ENCODE measurements around the gene CHST12. TPM values are rescaled to one million over a fixed set of nuclear protein-coding genes. Genes with fewer than 3 reads are reported as not detected.

CHST12 gene
- total RNA-seq, 2 experiments from 2014 or later: 3.9 to 43.4 TPM

GRCh38 chr7:2444476-2444875 lies 41.1 kb downstream of the CHST12 start:
- no TSS peak for BruUV-seq (replicated peaks)
- Histone ChIP-seq H4K20me1 (ENCODE audit: insufficient read depth, low read length) (no peaks in the 10 kb centered on the region; the same call in 1 of the 2 replicates), H3K36me3 (ENCODE audit: insufficient read depth, low read length) (no peaks in the 10 kb centered on the region), H3K79me2 (ENCODE audit: insufficient read depth, low read depth, low read length) (no peaks in the 10 kb centered on the region), H3K4me1 (ENCODE audit: insufficient read depth, low read length, poor library complexity, severe bottlenecking) (no peaks in the 10 kb centered on the region), H2AFZ (ENCODE audit: low read length) (no peak overlapping the region), H3K27ac (ENCODE audit: low read depth, low read length, poor library complexity, severe bottlenecking) (no peak overlapping the region), H3K4me2 (ENCODE audit: low read length) (no peak overlapping the region), H3K4me3 (ENCODE audit: low read depth, low read length, poor library complexity, severe bottlenecking) (no peak overlapping the region), H3K9me3 (ENCODE audit: low read length) (no peaks in the 10 kb centered on the region), H3K9me2 (ENCODE audit: insufficient read depth, low read length) (no peaks in the 10 kb centered on the region)
- POLR2A ChIA-PET: no interaction called here
- intact Hi-C loops (cut with micrococcal nuclease; ENCODE audit: unreplicated experiment): no loop called here
- TF ChIP-seq, protein P1, sequence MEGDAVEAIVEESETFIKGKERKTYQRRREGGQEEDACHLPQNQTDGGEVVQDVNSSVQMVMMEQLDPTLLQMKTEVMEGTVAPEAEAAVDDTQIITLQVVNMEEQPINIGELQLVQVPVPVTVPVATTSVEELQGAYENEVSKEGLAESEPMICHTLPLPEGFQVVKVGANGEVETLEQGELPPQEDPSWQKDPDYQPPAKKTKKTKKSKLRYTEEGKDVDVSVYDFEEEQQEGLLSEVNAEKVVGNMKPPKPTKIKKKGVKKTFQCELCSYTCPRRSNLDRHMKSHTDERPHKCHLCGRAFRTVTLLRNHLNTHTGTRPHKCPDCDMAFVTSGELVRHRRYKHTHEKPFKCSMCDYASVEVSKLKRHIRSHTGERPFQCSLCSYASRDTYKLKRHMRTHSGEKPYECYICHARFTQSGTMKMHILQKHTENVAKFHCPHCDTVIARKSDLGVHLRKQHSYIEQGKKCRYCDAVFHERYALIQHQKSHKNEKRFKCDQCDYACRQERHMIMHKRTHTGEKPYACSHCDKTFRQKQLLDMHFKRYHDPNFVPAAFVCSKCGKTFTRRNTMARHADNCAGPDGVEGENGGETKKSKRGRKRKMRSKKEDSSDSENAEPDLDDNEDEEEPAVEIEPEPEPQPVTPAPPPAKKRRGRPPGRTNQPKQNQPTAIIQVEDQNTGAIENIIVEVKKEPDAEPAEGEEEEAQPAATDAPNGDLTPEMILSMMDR (conservative IDR thresholded peaks at IDR 0.05; ENCODE audit: low read length): no peak
- TF ChIP-seq EZH2phosphoT487 (IDR thresholded peaks at IDR 0.05; ENCODE audit: borderline replicate concordance, low read depth, low read length): no peak
- no peak for DNase-seq (ENCODE audit: low spot score)
- CTCF ChIA-PET (ENCODE audit: unreplicated experiment): no interaction called here

- Histone ChIP-seq H2AFZ (ENCODE audit: low read length) (no peak overlapping the region), H3K4me2 (ENCODE audit: low read length) (no peak overlapping the region), H3K9me2 (ENCODE audit: insufficient read depth, low read length) (no peaks in the 10 kb centered on the region), H3K36me3 (ENCODE audit: insufficient read depth, low read length) (no peaks in the 10 kb centered on the region), H3K4me3 (ENCODE audit: low read depth, low read length, poor library complexity, severe bottlenecking) (no peak overlapping the region), H3K27ac (ENCODE audit: low read depth, low read length, poor library complexity, severe bottlenecking) (no peak overlapping the region), H4K20me1 (ENCODE audit: insufficient read depth, low read length) (no peaks in the 10 kb centered on the region; the same call in 1 of the 2 replicates), H3K79me2 (ENCODE audit: insufficient read depth, low read depth, low read length) (no peaks in the 10 kb centered on the region), H3K9me3 (ENCODE audit: low read length) (no peaks in the 10 kb centered on the region), H3K4me1 (ENCODE audit: insufficient read depth, low read length, poor library complexity, severe bottlenecking) (no peaks in the 10 kb centered on the region)
- DNase-seq (ENCODE audit: low spot score): no peak
- ChIA-PET POLR2A (interaction anchor here (0.6 kb wide), 1 partner anchor 14 kb away, joined by 3 read pairs; no protein-coding TSS in a partner anchor), CTCF (ENCODE audit: unreplicated experiment) (interaction anchor here (0.6 kb wide), 1 partner anchor 725 kb away, joined by 3 read pairs; no protein-coding TSS in a partner anchor)
- intact Hi-C loops (cut with micrococcal nuclease; ENCODE audit: unreplicated experiment): no loop called here
- no peak for TF ChIP-seq EZH2phosphoT487 (IDR thresholded peaks at IDR 0.05; ENCODE audit: borderline replicate concordance, low read depth, low read length)
- TF ChIP-seq, protein P1 (conservative IDR thresholded peaks at IDR 0.05; ENCODE audit: low read length): no peak
- no TSS peak for BruUV-seq (replicated peaks)
Measured at GRCh38 chr7:2445047-2445446, 41.6 kb downstream of the CHST12 start.

DNA sequence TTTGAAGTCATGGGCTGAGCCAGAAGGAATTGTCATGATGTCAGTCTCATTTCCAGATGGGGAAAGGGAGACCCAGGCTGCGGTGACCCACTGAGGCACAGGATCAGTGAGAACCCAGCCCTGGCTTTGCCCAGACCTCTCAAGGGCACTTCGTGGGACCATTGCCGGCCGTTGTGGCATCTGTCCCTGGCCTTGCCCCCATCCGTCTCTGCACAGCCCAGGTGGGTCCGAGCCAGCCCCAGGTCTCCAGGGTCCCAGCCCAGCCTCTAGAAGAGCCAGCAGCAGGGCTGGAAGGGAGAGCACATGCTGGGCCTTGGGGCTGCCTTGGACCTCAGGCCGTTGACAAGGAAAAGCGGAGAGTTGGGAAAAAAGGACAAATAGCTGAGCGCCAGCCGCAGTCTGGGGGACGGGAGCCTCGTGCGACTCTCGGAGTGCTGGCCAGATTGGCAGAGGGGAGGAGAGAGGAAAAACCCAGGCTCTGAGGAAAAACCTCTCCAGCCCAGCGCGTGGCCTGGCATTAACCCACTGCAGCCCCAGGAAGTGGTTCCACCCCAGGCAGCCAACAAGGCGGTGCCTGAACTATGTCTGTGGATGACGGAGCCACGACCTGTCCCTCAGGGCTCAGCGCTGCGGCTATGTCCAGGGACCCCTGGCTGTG lies 42.6 kb downstream of the CHST12 start:
- DNase-seq (ENCODE audit: low spot score): no peak
- Histone ChIP-seq H3K4me3 (ENCODE audit: low read depth, low read length, poor library complexity, severe bottlenecking) (no peak overlapping the region), H3K27ac (ENCODE audit: low read depth, low read length, poor library complexity, severe bottlenecking) (no peak overlapping the region), H3K36me3 (ENCODE audit: insufficient read depth, low read length) (no peaks in the 10 kb centered on the region), H3K9me3 (ENCODE audit: low read length) (no peaks in the 10 kb centered on the region), H3K4me1 (ENCODE audit: insufficient read depth, low read length, poor library complexity, severe bottlenecking) (no peaks in the 10 kb centered on the region), H3K79me2 (ENCODE audit: insufficient read depth, low read depth, low read length) (no peaks in the 10 kb centered on the region), H3K9me2 (ENCODE audit: insufficient read depth, low read length) (no peaks in the 10 kb centered on the region), H2AFZ (ENCODE audit: low read length) (no peak overlapping the region), H4K20me1 (ENCODE audit: insufficient read depth, low read length) (no peaks in the 10 kb centered on the region), H3K4me2 (ENCODE audit: low read length) (no peak overlapping the region)
- intact Hi-C loops (cut with micrococcal nuclease; ENCODE audit: unreplicated experiment): no loop called here
- CTCF ChIA-PET (ENCODE audit: unreplicated experiment): no interaction called here
- TF ChIP-seq EZH2phosphoT487 (IDR thresholded peaks at IDR 0.05; ENCODE audit: borderline replicate concordance, low read depth, low read length): no peak
- TF ChIP-seq, protein P1 (conservative IDR thresholded peaks at IDR 0.05; ENCODE audit: low read length): no peak
- POLR2A ChIA-PET: no interaction called here
- no TSS peak for BruUV-seq (replicated peaks)
